GM21529 (cell line): Measurements from ENCODE around the gene COL11A2.

ENCODE experiments used
- ATAC-seq: cut with Tn5 transposase; IDR thresholded peaks from one replicate; pipeline ENCODE4 v1.9.1; 2021; ENCODE audit not compliant: unreplicated experiment

Gene COL11A2

GRCh38 chr6:33193619-33194018 lies 1.4 kb upstream of the COL11A2 start:
- ATAC-seq = no peak

GRCh38 chr6:33192671-33193602 lies 670 bp upstream of the COL11A2 start:
- ATAC-seq = no peak

DNA sequence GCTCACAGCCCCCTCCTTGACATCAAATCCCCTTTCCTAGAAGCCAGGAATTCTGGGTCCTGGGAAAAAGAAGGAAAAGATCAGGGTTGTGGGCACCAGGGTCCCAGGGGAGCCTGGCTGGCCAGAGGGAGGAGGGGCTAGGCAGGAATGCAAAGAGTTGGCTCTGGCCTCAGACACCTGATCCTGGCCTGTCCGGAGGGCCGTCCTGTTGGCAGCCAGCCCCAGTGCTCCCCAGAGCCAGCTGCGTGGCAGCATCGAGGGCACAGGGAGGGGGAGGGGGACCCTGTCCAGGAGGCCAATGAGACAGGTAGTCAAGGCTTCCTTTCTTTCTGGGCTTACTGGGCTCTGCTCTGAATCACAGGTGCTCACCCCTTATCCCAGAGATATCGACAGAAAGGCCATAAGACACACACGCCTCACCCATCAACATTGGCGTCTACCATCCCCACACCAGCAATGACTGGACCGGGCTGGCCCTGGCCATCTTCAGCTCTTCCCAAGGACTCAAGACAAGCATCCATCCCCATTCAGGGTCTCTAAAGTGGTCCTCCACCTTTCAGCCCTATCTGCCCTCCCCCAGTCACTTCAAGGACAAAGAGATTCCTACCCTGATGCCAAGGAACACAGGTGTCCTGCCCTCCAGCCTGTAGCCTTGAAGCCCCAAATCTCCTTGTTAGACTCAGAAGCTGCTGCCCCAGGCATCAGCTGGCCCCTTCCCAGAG lies 723 bp downstream of the COL11A2 start:
- no peak for ATAC-seq

DNA sequence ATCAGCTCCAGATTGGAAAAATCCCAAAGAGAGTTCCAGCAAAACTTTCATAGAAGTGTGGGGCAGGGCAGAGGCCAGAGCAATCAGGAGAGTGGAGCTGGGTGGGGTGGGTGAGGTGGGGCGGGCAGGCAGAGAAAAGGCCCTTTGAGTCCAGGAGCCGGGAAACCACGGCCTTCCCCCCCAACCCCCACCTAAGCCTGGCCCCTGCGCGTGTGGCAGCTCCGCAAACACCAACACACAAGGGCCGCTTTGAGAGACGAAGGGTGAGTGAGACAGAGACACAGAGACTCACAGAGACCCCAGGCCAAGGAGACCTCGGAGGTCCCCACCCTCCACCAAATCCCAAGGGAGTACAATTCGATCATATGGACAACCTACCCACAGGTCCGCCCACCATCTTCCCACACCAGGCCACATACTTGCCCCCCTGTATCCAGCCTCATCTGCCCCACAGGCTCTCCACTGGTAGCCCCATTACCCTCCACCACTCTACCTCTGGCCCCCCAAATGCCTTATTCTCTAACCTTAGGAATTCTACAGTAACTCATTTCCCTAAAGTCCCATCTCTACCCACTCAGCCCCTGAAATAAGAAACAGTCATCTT lies 1.7 kb downstream of the COL11A2 start:
- ATAC-seq = no peak

DNA sequence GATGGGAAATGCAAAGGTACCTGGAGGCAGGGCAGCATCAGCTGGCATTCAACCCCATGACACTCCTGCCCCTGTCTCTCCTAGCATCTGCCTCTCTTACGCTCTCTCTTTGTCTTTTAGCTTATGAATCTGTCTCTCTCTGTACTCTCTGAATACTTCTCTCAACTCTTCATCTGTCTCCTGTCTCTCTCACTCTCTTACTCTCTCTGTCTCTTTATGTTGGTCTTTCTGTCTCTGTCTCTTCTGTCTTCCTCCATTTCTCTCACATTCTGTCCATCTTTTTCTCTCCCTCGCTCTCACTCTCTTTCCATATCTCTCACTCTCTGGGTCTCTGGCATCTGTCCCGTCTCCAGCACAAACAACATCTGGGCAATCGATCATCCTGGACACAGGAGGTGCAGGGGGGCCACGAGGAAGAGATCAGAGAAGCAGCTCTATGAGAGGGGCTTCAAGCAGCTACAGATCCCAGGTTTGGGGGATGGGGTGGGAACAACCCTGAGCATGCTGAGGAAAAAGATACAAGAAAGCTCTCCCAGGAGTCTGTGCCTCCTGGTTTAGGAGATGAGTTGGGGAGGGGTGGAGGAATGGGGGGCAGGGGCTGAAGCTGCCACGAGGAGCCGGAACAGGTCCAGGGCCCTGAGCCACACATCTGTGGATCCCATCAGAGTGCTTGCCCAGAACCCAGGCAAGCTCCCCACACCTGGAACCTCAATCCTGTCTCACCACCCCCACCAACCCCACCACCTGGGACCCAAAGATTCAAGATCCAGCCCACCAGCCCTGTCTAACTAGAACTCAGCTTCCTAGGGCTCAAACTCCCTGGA lies 2.4 kb downstream of the COL11A2 start:
- no peak for ATAC-seq

GRCh38 chr6:33189164-33189563 lies 3.1 kb downstream of the COL11A2 start:
- ATAC-seq = no peak

GRCh38 chr6:33187809-33188208 lies 4.5 kb downstream of the COL11A2 start:
- ATAC-seq = no peak

DNA sequence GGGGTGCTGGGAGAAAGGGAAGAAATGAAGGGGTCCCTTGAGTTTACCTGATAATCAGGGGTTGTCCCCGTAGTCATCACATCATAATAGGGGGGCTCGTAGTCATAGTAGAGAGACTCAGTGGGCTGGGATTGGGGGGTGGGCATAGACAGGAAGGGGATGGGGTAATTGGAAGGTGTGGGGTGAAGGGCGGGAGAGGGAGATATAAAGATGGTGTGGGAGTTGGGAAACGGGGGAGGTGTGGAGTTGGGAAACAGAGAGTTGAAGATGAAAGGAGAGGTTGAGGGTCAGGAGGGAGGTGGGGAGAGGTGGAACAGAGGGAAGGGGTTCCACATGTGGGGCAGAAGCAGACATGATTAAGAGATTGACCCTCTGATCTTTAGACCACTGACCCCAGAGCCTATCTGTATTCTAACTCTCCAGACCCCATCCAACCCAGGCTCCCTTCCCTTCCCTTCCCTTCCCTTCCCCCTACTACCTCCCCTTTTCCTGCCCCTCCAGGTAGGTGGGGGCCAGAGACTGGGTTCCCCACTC lies 6.5 kb downstream of the COL11A2 start:
- ATAC-seq = no peak

GRCh38 chr6:33185190-33185589 lies 7.1 kb downstream of the COL11A2 start:
- no peak for ATAC-seq

DNA sequence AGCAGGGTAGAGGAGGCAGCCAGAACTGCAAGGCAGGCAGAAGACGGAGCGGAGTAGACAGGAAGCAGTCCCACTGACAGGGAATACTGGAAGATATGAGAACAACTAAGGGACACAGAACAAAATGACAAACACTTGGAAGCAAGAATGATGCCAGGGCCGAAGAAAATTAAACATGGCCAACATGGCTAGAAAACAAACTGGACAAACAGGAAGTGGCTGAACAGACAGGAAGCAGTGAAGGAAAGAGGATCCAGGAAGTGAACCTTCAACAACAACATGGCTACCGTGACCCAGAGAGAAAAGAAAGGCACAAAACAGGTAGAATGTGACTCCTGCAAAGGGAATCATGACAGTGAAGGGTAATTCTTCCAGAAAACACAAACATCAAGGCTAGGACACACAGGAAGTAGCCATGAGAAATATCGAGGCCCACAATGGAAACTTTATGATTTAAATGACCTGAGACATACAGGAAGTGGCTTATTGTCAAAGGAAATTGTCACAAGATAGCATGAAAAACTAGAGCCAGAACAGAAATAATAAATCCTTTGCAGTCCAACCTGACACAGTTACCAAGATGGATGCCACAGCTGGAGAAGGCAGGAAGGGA lies 9.1 kb downstream of the COL11A2 start:
- no peak for ATAC-seq

- ATAC-seq = no peak
These were observed 11.1 kb downstream of the COL11A2 start for GRCh38 chr6:33181141-33181540.

DNA sequence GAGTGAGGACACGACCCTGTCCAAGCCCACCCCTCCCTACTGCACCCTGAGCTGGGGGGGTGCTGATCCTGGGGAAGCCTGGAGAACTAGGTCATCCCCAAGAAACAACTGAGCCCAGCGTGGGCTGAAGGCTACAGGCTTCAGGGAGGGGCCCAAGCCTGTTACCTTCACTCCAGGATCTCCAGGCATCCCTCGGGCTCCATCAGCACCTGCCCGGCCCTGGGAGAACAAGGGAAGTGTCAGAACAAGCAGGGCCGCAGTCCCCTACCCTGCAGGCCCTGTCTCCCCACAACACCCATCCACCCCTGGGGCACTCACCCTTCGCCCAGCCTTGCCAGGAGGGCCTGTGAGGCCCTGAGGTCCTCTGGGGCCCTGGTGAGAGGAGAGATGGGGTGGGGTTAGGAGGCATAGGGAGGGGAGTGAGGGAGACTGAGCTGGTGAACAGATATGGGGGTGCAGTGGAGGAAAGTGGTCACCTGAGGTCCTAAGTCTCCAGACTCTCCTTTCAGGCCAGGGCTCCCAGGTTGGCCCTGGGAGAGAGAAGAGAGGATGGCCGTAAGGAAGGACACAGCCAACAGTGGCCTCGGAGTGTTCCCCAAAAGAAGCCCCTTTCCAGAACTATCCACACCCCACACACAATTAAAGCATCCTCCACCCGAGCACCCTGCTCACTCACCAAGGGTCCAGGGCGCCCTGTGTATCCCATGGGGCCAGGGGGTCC lies 13.4 kb downstream of the COL11A2 start:
- ATAC-seq = no peak

DNA sequence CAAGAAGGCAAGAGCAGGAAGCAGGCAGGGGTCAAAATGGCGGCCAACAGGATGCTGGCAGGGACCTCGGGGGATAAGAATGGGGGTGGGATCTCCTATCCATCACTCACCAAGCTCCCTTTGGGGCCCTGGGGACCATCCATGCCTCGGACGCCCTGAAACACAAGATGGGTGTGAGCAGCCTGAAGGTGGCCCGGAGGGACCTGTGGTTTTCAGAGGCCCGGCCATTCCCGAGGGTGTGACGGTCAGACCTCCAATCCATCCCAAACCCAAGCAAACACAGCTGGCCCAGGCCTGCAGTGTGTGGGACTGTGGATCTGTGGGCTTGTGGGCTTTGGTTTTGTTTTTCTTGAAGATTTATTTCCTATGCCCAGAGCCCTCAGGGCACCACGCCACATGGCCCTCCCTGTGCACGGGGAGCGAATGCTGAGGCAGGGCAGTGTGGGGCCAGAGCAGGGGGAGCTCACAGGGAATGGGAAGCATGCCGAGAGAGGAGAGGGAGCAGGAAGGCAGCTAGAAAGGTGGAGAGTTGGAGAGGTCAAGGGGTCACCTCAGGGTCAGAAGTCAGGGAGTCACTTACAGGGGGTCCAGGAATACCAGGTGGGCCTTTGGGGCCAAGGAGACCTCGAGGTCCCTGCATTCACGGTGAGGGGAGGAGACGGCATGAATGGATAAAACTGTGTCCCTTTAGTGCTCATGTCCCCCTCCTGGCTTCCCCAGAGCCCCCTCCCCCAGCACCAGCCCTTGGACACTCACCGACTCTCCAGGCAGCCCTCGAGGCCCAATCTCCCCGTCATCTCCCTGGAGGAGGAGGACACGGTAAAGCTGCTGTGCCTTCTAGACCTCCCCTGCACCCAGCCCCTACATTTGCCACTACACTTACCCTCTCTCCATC lies 14.5 kb downstream of the COL11A2 start:
- ATAC-seq = no peak

- no peak for ATAC-seq
These were observed 15.4 kb downstream of the COL11A2 start for GRCh38 chr6:33176906-33177305.

GRCh38 chr6:33175436-33176069 lies 16.7 kb downstream of the COL11A2 start:
- ATAC-seq = no peak

- ATAC-seq = no peak
These were observed 17.5 kb downstream of the COL11A2 start for GRCh38 chr6:33174784-33175183.

DNA sequence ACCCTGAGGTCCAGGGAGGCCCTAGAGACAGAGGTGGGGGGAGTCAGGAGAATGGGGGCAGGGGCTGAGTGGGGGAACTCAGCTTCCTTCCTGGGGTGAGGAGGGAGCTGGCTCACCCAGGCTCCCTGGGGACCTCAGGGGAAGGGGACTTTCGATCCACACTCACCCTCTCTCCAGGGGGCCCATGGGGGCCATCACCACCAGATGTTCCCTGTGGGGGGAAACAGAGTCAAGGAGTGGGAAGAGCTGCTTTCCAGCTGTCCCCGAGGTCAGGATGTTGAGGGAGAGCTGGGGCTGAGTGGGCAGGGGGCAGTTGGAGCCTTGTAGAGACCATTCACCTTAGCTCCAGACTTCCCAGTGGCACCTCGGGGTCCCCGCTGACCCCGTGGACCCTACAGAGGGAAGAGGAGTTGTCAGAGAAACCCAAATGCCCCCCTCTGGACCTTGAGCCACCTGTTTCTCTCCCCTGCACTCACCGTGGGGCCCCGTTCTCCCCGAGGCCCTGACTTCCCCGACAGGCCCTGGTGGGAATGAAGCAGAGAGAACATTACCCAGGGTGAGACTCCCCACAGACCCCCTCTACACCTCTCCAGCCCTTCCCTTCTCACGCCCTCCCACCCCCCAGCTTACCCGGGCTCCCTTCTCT lies 18.6 kb downstream of the COL11A2 start:
- no peak for ATAC-seq
